Left lobe of liver (tissue), 2 donors: Measurements from ENCODE around the gene LCN15. TPM values are rescaled to one million over a fixed set of nuclear protein-coding genes. Genes with fewer than 3 reads are reported as not detected.

Source experiments
- ATAC-seq: fragments of 200-7000 bp; cut with Tn5 transposase; one replicate; pipeline ENCODE4 v1.9.1; 2020; ENCODE audit warnings: mild to moderate bottlenecking, moderate library complexity
- DNase-seq: peaks from one replicate; pipeline ENCODE4 v3.0.0-alpha.2; 2020; ENCODE audit warnings: low spot score
- total RNA-seq: library from RNA; stranded (reverse); gene quantifications from one replicate; pipeline ENCODE4 v1.2.1, GENCODE V29; 2021
- donor health status: DM: no; HTN: no; CAD: no; lungs with moderate emphysema.
- donor health status: DM: no; HTN: yes; CAD: no.

Gene LCN15
- total RNA-seq, 1 donor from 2014 or later, result not detected

DNA sequence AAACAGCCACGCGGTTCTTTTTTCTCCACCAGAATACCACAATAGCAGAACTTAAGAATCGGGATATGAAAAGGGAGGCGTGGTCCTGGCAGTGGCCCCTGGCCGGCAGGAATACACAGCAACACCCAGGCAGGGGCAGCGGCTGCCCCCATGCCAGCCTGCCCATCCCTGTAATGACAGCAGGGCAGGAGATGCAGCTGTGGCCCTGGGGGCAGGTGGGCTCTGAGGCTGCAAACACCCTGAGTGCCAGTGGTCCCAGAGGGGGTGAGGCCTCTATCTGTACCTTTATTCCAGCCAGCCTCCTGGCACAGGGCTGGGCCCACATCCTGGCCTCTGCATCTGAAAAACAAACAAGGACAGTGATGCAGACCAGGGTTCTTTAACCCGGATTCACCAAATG is 39.5 kb downstream of the LCN15 start:
- no peak for ATAC-seq
- no peak for DNase-seq

DNA sequence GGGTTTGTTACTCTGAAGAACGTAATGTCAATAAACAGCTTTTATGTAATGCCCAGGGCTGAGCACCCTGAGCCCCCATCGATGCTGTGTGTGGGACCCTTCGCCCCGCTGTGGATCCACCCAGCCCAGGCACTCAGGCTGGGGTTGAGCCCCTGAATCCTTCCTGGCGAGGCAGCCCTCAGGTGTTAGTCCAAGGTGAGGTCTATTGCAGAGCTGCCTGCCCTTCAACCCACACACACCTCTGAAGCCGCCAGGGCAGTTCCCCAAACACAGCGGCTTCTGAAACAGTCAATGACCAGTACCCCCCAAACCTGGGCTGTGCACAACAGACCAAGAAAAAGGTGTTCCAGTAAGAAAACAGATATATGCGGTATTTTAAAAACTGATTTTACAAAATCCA is 40.3 kb downstream of the LCN15 start:
- ATAC-seq (no peak), DNase-seq (no peak)

- DNase-seq (no peak), ATAC-seq (no peak)
Observed at GRCh38 chr9:136723362-136723976, 40.8 kb downstream of the LCN15 start.

GRCh38 chr9:136722969-136723356 is 41.4 kb downstream of the LCN15 start:
- no peak for ATAC-seq

DNA sequence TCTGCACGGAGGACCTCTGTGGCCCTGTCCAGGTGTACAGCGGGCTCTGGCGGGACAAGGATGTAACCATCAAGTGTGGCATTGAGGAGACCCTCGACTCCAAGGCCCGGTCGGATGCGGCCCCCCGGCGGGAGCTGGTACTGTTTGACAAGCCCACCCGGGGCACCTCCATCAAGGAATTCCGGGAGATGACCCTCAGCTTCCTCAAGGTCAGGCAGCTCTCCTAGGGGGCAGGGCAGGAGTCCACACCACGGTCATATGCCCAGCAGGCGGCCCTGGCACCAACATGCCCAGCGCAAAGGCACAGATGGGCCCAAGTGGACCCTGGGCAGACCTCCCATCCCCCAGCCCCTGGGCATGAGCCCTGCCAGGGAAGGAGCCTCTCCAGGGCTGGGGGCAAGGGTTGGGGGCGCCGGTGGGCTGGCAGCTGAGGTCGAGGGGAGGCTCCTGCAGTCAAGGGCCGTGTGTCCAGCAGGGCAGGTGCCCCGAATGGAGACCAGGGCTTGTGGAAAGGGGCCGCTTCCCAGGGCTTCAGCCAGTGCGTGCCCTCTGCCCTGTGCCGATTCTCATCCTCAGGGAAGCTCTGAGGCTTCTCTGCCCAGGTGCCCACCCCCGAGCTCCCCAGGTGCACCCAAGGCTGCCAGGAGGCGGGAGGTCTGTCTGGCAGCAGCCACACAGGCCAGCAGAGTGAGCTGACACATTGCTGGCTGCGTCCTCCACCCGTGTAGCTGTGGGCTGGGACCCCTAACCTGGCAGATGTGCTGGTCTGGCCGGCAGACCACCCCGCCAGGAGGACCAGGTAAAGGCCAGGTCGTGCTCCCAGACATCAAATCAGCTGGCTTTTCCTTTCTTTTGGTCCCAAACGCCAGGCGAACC is 42.0 kb downstream of the LCN15 start:
- DNase-seq, result no peak
- ATAC-seq, result peak; percentile 8

More at GRCh38 chr9:136722969-136723356, 41.4 kb downstream of the LCN15 start:
- no peak for DNase-seq

DNA sequence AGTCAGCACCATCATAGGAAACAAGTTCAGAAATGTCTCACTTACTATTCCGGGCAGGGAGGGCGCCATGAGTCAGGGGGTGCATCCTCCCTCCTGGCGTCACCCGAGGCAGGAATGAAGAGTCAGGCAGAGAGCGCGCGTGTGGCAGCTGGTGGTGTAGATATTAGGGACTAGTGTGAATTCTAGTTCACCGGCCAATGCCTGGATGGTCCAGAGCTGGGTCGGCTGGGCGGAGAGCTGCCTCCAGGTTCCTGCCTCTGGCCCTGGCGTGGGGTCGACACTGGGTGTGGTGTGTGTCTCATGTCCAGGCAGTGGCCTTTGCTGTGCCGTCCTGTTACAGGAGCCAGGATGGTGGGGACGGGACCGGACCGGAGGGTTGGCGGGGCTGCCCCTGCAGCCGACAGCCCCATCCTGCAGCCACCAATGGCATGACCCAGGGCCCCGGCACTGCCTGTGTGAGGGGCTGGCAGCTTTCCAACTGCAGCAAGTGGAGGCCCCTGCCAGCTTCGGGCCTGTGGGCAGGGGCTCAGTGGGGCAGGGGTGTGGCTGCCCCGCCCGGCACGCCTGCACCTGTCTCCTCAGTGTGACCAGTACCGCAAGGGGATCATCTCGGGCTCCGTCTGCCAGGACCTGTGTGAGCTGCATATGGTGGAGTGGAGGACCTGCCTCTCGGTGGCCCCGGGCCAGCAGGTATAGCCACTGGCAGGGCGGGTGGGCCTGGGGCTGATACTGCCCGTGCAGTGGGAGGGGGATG is 42.8 kb downstream of the LCN15 start:
- no peak for DNase-seq

GRCh38 chr9:136720898-136721338 is 43.4 kb downstream of the LCN15 start:
- ATAC-seq, result peak; percentile 4
- no peak for DNase-seq

More for the DNA sequence above, 42.8 kb downstream of the LCN15 start:
- peak; percentile 8 for ATAC-seq

GRCh38 chr9:136720251-136720897 is 43.9 kb downstream of the LCN15 start:
- peak; percentile 2 for ATAC-seq
- no peak for DNase-seq

DNA sequence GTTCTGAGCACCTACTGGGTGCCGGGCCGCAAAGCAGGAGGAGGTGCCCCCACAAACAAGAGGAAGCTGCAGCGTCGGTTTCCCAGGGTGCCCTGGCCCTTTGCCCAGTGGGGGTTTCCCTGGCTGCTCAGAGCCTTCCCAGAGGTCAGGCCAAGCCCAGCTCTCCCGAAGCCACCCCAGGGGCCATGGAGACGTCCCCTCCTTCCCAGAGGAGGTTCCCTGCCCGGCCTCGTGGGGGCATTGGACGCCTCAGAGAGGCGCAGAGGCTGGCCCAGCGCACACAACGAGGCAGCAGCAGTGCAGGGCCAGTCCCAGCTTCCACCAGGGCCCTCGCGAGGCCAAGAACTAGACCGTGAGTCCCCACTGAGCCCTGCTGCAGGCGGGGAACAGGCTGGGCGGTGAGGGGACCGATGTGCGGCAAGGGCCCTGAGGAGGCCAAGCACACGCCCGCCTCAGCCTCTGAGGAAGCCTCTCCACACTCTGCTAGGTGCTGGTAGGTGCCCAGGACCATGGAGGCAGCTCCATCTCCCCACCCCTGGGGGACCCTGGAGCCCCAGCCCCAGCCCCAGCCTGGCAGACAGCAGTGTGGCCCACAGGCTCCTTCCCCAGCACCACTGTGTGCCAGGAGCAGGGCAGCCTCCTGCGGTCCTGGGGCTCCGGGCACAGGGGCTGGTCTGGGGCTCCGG is 45.0 kb downstream of the LCN15 start:
- DNase-seq (no peak), ATAC-seq (peak; percentile 16)

- no peak for DNase-seq
- ATAC-seq, result no peak
Observed at GRCh38 chr9:136718345-136719194, 45.7 kb downstream of the LCN15 start.

GRCh38 chr9:136717399-136717798 is 46.9 kb downstream of the LCN15 start:
- DNase-seq (no peak), ATAC-seq (no peak)

- ATAC-seq, result no peak
- DNase-seq, result no peak
Observed at GRCh38 chr9:136714893-136715274, 49.4 kb downstream of the LCN15 start.

DNA sequence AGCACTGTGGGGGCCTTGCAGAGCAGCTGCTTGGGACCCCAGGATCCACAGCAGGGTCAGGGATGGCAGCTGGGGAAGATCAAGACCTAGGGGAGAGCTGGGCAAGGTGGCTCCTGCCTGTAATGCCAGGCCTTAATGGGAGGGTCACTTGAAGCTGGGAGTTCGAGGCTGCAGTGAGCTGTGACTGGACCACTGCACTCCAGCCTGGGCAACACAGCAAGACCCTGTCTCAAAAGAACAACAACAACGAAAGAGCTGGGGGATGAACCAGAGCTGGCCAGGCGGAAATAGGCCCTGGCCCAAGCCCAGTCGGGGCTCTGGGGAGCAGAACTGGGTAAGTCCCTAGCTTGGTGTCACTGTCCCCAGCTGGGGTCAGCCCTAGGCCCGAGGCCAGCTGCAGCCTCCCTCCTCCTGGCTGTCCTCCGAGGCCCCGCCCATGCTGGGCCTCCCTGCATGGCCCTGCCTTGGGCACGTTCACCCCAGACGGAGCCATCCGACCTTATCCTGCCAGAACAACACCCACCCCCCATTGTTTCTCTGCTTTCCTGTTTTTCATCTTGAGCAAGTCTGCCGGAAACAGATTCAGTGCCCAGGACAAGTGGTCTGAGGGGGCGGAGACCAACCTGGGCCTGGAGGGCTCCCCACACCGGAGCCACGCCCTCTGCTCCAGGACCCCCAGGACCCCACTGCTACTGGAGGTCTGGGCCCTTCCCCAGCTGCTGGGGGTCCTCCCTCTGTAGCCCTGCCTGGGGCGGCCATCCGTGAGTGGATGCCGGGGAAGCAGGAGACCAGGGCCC is 50.0 kb downstream of the LCN15 start:
- DNase-seq (no peak), ATAC-seq (peak; percentile 37)

- DNase-seq (no peak), ATAC-seq (no peak)
Observed at GRCh38 chr9:136713550-136713949, 50.8 kb downstream of the LCN15 start.

- no peak for DNase-seq
- ATAC-seq, result peak; percentile 4
Observed at GRCh38 chr9:136712690-136713544, 51.4 kb downstream of the LCN15 start.

GRCh38 chr9:136711751-136712689 is 52.3 kb downstream of the LCN15 start, which contains the start of gene DIPK1B:
Gene DIPK1B, plus strand, starts transcription at chr9:136712572. Its CDS starts 94 bp downstream, at chr9:136712666.
- DNase-seq (no peak), ATAC-seq (peak; percentile 24)
